ENCODE measurements around the gene CACNA1E.

The CACNA1E gene

DNA sequence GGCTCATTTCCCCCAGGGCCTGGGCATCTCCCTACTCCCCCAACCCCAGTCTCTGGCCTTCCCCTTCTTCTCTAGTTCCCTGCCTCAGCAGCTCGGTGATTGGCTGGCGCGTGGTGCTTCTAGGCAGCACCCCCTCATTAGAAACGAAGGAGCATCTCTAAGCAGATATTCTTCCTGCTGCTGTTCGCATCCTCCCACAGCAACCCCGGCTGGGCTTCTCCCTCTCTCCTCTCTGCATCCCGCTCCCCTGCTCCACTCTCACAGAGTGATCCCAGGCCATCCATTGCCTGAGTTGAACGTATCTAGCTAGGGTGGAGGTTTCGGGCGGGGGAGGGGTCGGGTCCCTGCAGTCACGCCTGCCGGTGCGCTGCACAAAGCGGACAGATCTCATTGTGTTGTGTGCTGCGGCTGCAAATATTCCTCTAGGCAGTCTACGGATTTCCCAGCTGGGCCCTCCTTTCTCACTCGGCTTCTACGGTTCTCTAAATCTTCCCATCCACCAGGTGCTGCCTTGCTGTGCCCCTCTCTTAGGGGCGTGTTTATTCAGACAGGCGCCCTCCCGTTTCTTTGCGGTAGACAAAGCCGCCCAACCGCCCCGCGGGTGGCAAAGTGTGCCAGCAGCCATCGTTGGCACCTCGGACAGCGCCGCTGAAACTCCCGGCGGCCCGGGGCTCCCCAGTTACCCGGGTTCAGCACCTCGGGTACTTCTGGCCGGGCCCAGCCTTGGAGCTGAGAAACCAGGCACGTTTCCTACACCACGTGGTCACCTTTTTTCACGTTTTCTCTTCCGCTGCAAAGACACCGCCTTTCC, 2.2 kb downstream of the CACNA1E start:
- no peak for DNase-seq

DNA sequence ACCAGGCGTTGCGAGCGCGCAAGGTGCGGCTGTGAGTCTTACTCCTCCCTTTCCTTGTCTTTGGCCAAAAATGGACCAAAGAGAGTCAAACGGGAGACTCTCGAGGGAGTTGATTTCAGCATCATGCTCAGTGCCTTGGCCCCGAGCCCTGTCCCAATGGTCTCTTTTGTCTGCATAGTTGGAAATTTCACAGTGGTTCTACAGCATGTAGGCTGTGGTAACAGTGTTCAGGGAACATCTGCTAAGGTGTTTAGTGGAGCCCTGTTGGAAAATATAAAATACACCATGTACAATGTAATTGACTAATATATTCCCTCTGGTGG, 2.7 kb downstream of the CACNA1E start:
- no peak for DNase-seq

- no peak for DNase-seq
Observed at GRCh38 chr1:181488866-181489265, 5.5 kb downstream of the CACNA1E start.

GRCh38 chr1:181490276-181490675, 7.0 kb downstream of the CACNA1E start:
- DNase-seq = no peak

GRCh38 chr1:181490740-181491712, 7.7 kb downstream of the CACNA1E start:
- DNase-seq = no peak

DNA sequence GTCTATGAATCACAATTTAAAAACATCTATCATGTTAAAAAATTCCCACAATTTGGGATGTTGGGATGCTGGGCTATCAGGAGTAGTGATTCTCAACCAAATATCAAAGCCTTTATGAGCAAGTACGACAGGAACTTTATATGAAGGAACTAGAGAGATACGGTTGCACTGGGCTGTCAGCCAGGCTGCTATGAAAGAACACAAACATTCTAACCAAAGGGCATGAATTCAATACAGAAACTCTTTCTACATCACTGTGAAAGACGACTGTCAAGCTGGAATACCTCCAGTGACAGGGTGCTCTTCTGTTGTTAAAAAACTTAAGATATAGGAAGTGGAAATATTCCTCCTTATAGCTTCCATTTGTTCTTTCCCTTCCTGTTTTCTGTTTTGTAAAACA, 9.8 kb downstream of the CACNA1E start:
- DNase-seq = no peak

DNA sequence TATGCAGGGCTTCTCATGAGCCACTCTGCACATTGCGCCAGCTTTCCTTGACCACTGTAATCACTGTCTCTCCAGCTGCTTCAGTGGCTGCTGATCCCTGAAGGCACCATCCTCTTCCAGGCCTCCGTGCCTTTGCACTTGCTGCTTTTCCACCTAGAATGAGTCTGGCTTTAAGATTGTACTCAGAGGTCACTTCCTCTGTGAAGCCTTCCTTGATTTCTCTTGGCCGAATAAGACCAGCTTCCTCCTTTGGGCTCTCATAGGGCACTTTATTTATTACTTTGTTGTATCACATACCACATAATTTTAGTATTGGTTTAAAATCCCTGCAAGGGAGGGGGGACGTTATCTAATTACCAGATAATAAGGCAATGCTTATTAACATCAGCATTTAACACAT, 10.6 kb downstream of the CACNA1E start:
- no peak for DNase-seq

- no peak for DNase-seq
Observed at GRCh38 chr1:181496759-181497158, 13.4 kb downstream of the CACNA1E start.

GRCh38 chr1:181497870-181498269, 14.6 kb downstream of the CACNA1E start:
- no peak for DNase-seq

DNA sequence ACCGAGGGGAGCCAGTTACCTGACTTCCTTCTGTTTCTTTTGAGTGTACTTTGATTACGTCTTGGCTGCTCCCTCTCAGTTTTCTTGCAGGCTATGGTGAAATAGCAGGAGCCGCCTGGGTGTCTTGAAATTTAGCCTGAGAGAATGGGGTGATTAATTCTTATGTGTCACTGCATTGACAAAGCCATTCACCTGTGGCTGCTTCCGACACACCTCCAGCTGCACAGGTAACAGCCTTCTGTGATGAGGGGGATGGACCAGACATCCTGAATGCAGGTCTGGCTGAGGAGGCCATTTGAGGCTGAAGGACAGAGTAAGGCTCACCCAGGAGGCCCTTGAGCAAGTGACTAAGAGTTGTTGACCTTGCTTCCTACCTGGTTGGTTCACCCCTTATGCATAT, 16.5 kb downstream of the CACNA1E start:
- no peak for DNase-seq

DNA sequence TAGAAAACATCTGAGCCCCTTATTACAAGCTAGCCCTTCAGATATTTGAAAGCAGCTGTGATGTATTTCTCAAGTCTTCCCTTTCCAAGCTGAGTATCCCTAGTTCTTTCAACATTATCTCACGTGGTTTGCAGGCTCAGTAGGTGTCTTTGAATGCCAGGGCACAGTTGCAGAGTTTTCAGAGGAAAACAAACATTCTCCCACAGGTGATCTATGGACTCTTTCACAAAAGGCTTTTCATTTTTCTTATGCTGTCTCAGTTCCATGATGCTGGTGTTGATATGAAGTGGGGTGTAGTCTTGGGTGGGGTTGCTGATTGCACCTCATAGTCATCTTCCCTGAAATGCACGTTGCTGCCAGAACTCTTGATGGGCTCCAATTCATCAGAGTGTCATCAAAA, 17.3 kb downstream of the CACNA1E start:
- no peak for DNase-seq

GRCh38 chr1:181501612-181502011, 18.3 kb downstream of the CACNA1E start:
- DNase-seq = no peak

DNA sequence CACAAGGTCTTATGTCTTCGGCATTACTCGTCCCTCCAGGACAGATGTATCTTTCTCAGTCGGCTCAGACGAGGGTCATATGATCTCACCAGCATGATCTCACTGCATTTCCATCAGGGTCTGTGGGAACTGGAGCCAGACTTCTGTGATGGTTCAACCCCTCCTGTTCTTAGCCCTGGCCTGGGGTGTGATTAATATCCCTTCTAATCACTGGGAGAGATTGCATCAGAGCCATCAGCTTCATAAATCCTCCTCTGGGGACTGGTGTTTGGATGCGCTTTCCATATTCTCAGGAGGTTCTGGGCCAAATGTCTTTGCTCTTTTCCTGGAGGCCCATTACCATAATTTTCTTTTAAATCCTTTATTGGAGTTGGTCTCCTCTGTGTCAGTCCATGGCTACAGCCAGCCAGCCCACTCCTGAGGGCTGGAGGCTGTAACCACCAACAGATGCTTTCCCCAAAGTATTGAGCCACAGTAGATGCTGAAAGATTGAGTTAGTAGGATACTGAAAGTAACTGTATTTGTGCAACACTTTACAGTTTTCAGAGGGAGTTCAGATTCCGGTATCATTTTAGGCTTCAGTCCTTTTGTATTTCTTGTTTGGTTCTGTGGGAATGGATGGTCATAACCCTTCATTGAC, 20.0 kb downstream of the CACNA1E start:
- DNase-seq = no peak

DNA sequence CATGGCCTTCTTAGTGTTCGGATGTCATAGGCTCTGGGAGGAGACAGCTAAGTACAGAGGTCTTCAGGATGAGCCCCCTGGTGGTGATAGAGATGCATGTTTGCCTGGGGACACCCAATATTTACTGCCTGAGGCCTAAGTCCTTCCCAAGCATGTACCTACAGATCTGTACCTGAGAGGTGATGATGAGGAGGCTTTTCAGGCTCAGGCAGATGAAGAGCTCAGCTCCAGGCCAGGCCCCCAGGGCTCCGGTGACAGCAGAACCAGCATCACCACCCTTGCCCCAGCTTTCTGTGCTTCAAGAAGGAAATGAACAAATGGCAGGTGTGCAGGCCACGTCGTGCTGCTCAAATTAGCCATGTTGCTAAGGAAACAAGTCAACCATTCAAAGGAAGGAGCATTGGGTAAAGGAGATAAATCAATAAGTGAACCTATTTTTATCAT, 21.1 kb downstream of the CACNA1E start:
- DNase-seq = no peak

DNA sequence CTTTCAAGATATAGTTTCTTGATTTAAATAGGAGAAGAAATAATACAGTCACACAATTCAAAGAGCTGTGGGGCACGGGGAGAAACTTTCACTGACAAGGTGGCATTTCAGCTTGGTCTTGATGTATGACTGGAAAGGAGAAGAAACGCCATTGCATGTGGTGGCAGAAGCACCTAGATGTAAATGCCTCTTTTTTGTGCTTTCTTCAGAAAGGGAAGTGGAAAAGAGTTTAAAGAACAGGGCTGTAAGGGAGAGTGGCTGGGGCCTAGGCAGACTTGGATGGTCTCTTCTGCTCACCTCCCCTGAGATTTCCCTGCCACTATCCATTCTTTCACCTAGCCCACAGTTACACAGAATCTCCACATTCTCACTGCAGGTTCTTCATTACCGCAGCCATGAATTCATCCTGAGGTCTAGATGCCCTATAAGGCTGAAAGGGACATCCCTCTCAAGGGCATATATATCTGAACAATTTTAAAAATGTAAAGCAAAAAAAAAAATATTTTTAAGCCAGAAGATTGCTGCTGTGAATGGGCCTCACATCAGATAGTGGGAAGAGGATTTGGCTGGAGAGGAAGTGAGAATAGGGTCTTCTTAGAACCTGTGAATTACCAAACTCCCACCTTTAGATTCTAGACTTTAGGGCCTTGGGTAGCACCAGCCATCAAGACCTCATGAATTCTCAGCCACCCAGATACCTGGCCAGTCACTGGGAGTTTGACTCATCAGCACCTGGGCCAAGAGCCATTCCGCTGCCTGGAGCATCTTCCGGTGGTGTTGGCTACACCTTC, 23.4 kb downstream of the CACNA1E start:
- DNase-seq = no peak

- DNase-seq = no peak
Observed at GRCh38 chr1:181508486-181509165, 25.3 kb downstream of the CACNA1E start.

GRCh38 chr1:181513786-181514297, 30.5 kb downstream of the CACNA1E start:
- DNase-seq = no peak

DNA sequence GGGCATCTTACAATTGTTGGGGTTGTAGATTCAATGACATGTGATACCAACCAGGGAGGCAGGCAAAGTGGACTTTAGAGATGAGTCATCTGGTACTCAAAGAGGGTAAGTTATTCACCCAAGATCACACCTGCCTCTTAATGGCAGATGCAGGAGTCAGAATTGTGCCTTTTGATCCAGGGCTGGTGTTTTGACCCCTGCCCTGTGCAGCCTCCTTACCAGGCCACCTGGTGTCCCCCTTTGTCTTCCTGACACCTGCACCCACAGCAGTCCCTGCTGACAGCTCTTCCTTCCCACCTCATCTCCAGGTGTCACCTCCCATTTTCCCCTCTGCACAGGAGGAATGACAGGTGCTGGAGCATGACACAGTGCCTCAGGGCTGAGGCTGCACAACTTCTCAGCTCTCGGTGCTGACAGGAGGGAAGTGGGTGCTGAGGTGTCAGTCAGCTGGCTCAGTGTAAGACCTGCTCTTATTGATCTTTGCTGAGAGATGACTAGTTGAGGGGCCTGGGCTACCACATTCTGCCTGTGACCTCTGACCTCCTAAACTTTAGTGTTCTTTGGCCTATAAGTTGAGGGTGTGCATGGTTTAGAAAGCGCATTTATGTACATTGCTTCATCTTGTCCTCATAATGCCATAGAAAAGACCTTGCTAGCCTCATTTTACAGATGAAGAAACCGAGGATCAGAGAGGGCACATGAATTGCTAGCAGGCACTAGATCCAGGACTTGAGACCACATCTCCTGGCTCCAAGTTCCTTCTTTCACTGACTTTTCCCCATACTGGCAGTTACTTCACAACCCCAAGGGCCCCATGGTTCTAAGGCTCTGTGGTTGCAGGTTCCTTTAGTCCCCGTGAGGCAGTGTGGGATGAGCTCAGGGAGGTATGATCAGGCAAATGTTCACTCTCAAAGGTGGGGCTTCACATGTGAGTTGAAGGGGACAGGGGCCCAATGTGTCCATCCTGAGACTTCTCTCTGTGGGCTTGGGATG, 31.3 kb downstream of the CACNA1E start:
- DNase-seq = no peak

DNA sequence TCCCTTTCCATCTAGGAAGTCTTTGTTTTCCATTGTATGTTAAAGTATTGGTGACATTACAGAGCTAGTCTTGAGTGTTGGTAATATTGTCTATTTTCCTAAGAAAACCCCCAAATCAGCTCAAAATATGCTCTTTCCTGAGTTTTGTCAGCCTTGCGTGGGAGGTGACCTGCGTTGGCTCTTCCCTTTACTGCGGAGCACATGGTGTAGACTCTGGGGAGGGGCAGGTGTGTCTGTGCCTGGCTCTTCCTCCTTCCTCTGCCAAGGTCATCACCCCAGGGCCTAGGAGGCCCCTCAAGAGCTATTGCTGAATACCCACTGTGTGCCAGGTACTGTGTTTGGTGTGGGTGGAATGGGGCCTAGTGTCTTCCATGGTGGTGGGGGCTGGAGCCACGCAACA, 33.4 kb downstream of the CACNA1E start:
- DNase-seq = no peak

- no peak for DNase-seq
Observed at GRCh38 chr1:181517181-181517875, 34.0 kb downstream of the CACNA1E start.
